IMR-90 (cell line): ENCODE data around the gene RAD51C. TPM values are rescaled to one million over a fixed set of nuclear protein-coding genes. Genes with fewer than 3 reads are reported as not detected.

Experiments
- ATAC-seq: fragments of 200-7000 bp; cut with Tn5 transposase; 2 replicates; pipeline ENCODE4 v1.9.1; 2020; ENCODE audit warnings: low read depth, mild to moderate bottlenecking, moderate library complexity
- BruUV-seq: library from RNA; stranded (reverse); fragments of 400-500 nt; replicated peaks from 2 replicates; lab custom pipeline; 2021; lab: Mats Ljungman, UMichigan
- CTCF ChIA-PET: fragments of 300-600 bp; formaldehyde crosslinking; extraction: SDS; loops from one replicate; lab custom pipeline; 2021; ENCODE audit warnings: antibody characterized with exemption; lab: Yijun Ruan, JAX
- POLR2A ChIA-PET: fragments of 300-600 bp; sonication (Branson Sonifier 250); formaldehyde crosslinking; loops from one replicate; lab custom pipeline; 2022; ENCODE audit warnings: antibody characterized with exemption; ENCODE audit not compliant: unreplicated experiment; lab: Charles Lee
- DNase-seq: peaks from one replicate; pipeline ENCODE4 v3.0.0; 2013
- H2AFZ ChIP-seq: replicated peaks from 2 replicates; pipeline ENCODE3; 2013; ENCODE audit warnings: low read length, mild to moderate bottlenecking; ENCODE audit not compliant: poor library complexity
- H2AK5ac ChIP-seq: 2 replicates; pipeline ENCODE4 v1.6.1; 2013; ENCODE audit warnings: low read depth, low read length, inconsistent platforms
- H2AK9ac ChIP-seq: replicated peaks from 2 replicates; pipeline ENCODE3; 2013; ENCODE audit warnings: mild to moderate bottlenecking, low read depth, low read length, moderate library complexity; ENCODE audit not compliant: poor library complexity
- H2BK120ac ChIP-seq: 2 replicates; pipeline ENCODE4 v1.6.1; 2013; ENCODE audit warnings: low read depth, low read length, inconsistent platforms
- H2BK15ac ChIP-seq: 3 replicates; pipeline ENCODE4 v1.6.1; 2013; ENCODE audit warnings: low read depth, low read length, inconsistent platforms
- H2BK20ac ChIP-seq: 2 replicates; pipeline ENCODE4 v1.6.1; 2013; ENCODE audit warnings: low read depth, mild to moderate bottlenecking, inconsistent platforms, low read length, moderate library complexity
- H2BK5ac ChIP-seq: 2 replicates; pipeline ENCODE4 v1.6.1; 2013; ENCODE audit warnings: mild to moderate bottlenecking, low read depth, low read length, inconsistent platforms; ENCODE audit not compliant: poor library complexity, severe bottlenecking
- H3K14ac ChIP-seq: replicated peaks from 2 replicates; pipeline ENCODE4 v1.6.1; 2013; ENCODE audit warnings: low read depth, low read length, inconsistent platforms
- H3K18ac ChIP-seq: 2 replicates; pipeline ENCODE4 v1.6.1; 2013; ENCODE audit warnings: low read depth, low read length, control low read depth
- H3K23ac ChIP-seq: 2 replicates; pipeline ENCODE4 v1.6.1; 2013; ENCODE audit warnings: low read depth, low read length, inconsistent platforms
- H3K27ac ChIP-seq: 2 replicates; pipeline ENCODE4 v1.5.1; 2013; ENCODE audit warnings: mild to moderate bottlenecking, control low read depth, low read length; ENCODE audit not compliant: insufficient read depth
- H3K27me3 ChIP-seq: 2 replicates; pipeline ENCODE4 v1.6.1; 2013; ENCODE audit warnings: low read length; ENCODE audit not compliant: control insufficient read depth, insufficient read depth
- H3K36me3 ChIP-seq: 2 replicates; pipeline ENCODE4 v1.6.1; 2013; ENCODE audit warnings: low read length, mixed read lengths; ENCODE audit not compliant: control insufficient read depth, insufficient read depth
- H3K4ac ChIP-seq: 2 replicates; pipeline ENCODE4 v1.6.1; 2013; ENCODE audit warnings: low read depth, low read length, inconsistent platforms
- H3K4me1 ChIP-seq: 2 replicates; pipeline ENCODE4 v1.6.1; 2013; ENCODE audit warnings: low read length, mixed read lengths; ENCODE audit not compliant: control insufficient read depth, insufficient read depth
- H3K4me2 ChIP-seq: 2 replicates; pipeline ENCODE4 v1.6.1; 2013; ENCODE audit warnings: low read depth, mild to moderate bottlenecking, control low read depth, low read length, moderate library complexity
- H3K4me3 ChIP-seq: 2 replicates; pipeline ENCODE4 v1.5.1; 2013; ENCODE audit warnings: low read depth, mild to moderate bottlenecking, control low read depth, low read length, moderate library complexity; ENCODE audit not compliant: insufficient read depth
- H3K56ac ChIP-seq: 2 replicates; pipeline ENCODE4 v1.6.1; 2013; ENCODE audit warnings: low read length, inconsistent platforms; ENCODE audit not compliant: insufficient read depth; ENCODE audit errors: extremely low read depth
- H3K79me1 ChIP-seq, 2 experiments: 2 replicates each; pipeline ENCODE4 v1.6.1; 2013; ENCODE audit warnings: low read length in 2 of 2, inconsistent platforms in 1 of 2, low read depth in 1 of 2
- H3K9ac ChIP-seq: 2 replicates; pipeline ENCODE4 v1.6.1; 2013; ENCODE audit warnings: low read depth, low read length, control low read depth
- H3K9me1 ChIP-seq: 2 replicates; pipeline ENCODE4 v1.6.1; 2013; ENCODE audit warnings: low read length, inconsistent platforms; ENCODE audit not compliant: insufficient read depth
- H3K9me3 ChIP-seq: 2 replicates; pipeline ENCODE4 v1.6.1; 2013; ENCODE audit warnings: low read length; ENCODE audit not compliant: control insufficient read depth, insufficient read depth
- H4K20me1 ChIP-seq: 2 replicates; pipeline ENCODE4 v1.6.1; 2013; ENCODE audit warnings: low read length, inconsistent platforms; ENCODE audit not compliant: insufficient read depth
- H4K5ac ChIP-seq: 2 replicates; pipeline ENCODE4 v1.6.1; 2013; ENCODE audit warnings: mild to moderate bottlenecking, low read depth, low read length, control low read depth
- H4K8ac ChIP-seq, 2 experiments: 2 replicates each; pipeline ENCODE4 v1.6.1; 2013; ENCODE audit warnings: low read depth in 2 of 2, low read length in 2 of 2, control low read depth in 1 of 2, inconsistent platforms in 1 of 2
- H4K91ac ChIP-seq: 2 replicates; pipeline ENCODE4 v1.6.1; 2013; ENCODE audit warnings: low read depth, low read length, inconsistent platforms; ENCODE audit not compliant: insufficient read depth
- CEBPB ChIP-seq: IDR thresholded peaks from 2 replicates; pipeline ENCODE4 v1.6.1; 2012; ENCODE audit warnings: low read depth, low read length, improper control_type of control experiment
- CHD1 ChIP-seq: IDR thresholded peaks from 2 replicates; pipeline ENCODE4 v1.6.1; 2012; ENCODE audit warnings: low read depth, low read length, improper control_type of control experiment
- CTCF ChIP-seq: conservative IDR thresholded peaks from 2 replicates; pipeline ENCODE4 v1.5.1; 2012; ENCODE audit warnings: mild to moderate bottlenecking, low read depth, low read length, improper control_type of control experiment
- ELK1 ChIP-seq: fragments of 150-350 bp; IDR thresholded peaks from 2 replicates; pipeline ENCODE4 v1.6.1; 2016; ENCODE audit warnings: low read depth, mild to moderate bottlenecking, low read length, moderate library complexity, borderline replicate concordance
- MAFK ChIP-seq: IDR thresholded peaks from 2 replicates; pipeline ENCODE4 v1.6.1; 2012; ENCODE audit warnings: low read depth, low read length, improper control_type of control experiment
- NFE2L2 ChIP-seq: fragments of 150-350 bp; IDR thresholded peaks from 2 replicates; pipeline ENCODE4 v1.6.1; 2016; ENCODE audit warnings: low read depth, mild to moderate bottlenecking, low read length
- POLR2A ChIP-seq: IDR thresholded peaks from 2 replicates; pipeline ENCODE4 v1.6.1; 2012; ENCODE audit warnings: mild to moderate bottlenecking, low read depth, low read length
- RCOR1 ChIP-seq: IDR thresholded peaks from 2 replicates; pipeline ENCODE4 v1.6.1; 2012; ENCODE audit warnings: mild to moderate bottlenecking, low read length, improper control_type of control experiment; ENCODE audit not compliant: insufficient replicate concordance
- SMC3 ChIP-seq: fragments of 150-350 bp; IDR thresholded peaks from 2 replicates; pipeline ENCODE4 v1.6.1; 2016; ENCODE audit warnings: low read depth, mild to moderate bottlenecking, antibody characterized with exemption, low read length, moderate library complexity
- USF2 ChIP-seq: fragments of 150-350 bp; IDR thresholded peaks from 2 replicates; pipeline ENCODE4 v1.6.1; 2017; ENCODE audit warnings: mild to moderate bottlenecking, antibody characterized with exemption, low read length, low read depth
- WGBS, 2 experiments: methylation state at CpG; one replicate each; pipeline versions ENCODE4 v1.1.5 to v1.1.7; 2013; ENCODE audit warnings: missing lambda C conversion rate in 2 of 2; ENCODE audit not compliant: insufficient read length in 1 of 2; ENCODE audit errors: extremely low coverage in 2 of 2; 5-methylcytosine and 5-hydroxymethylcytosine counted together
- dilution Hi-C: fragments of 300-500 bp; cut with HindIII; formaldehyde crosslinking; loops from one replicate; pipeline ENCODE4 v1.14.3; 2018; ENCODE audit warnings: low sequenced_read_pairs; ENCODE audit not compliant: unreplicated experiment
- in situ Hi-C: fragments of 300-500 bp; cut with MboI; formaldehyde crosslinking; loops from 3 replicates; pipeline ENCODE4 v1.14.3; 2019; ENCODE audit warnings: low sequenced_read_pairs, inconsistent platforms, mixed read lengths
- intact Hi-C: fragments of 100-400 bp; cut with micrococcal nuclease; formaldehyde crosslinking; loops from 2 replicates; pipeline ENCODE4 v1.10.0; 2022
- polyA plus RNA-seq, 3 experiments: library from polyadenylated mRNA; depleted of rRNA; stranded (reverse); fragments of >200 nt; gene quantifications; 2 replicates each; pipeline ENCODE4 v1.2.3, GENCODE V29; 2012; ENCODE audit warnings: low replicate concordance in 1 of 3
- total RNA-seq: library from RNA; depleted of rRNA; stranded (reverse); fragments of >200 nt; gene quantifications from 2 replicates; pipeline ENCODE4 v1.2.3, GENCODE V29; 2012

Gene RAD51C
- total and polyA plus RNA-seq, 2 of the 4 experiments (the other 2 are of a cell fraction): 21.1 to 28.3 TPM

- intact Hi-C loops: no loop called here
- WGBS, 2 experiments: no CpG with 5 or more reads among the region's 2 CpGs
- Histone ChIP-seq H3K4me3 (no peak overlapping the region), H3K18ac (no peak overlapping the region; the same call in 1 of the 2 replicates), H3K9ac (no peak overlapping the region), H2BK20ac (0 out of 2 replicates have a peak overlapping the region, but pooled peaks have one; percentile 25), H3K9me1 (peaks cover 2% of the 10 kb centered on the region; the same call in 1 of the 2 replicates), H4K20me1 (no peaks in the 10 kb centered on the region), H4K8ac (no peak overlapping the region), H3K79me1 (no peaks in the 10 kb centered on the region), H2AK5ac (0 out of 2 replicates have a peak overlapping the region, but pooled peaks have one; percentile 46), H2AK9ac (no peak overlapping the region), H3K4me1 (peaks cover 3% of the 10 kb centered on the region), H2BK120ac (no peak overlapping the region), H4K5ac (no peak overlapping the region), H3K4ac (no peak overlapping the region), H3K56ac (no peak overlapping the region), H4K91ac (no peak overlapping the region), H2BK15ac (no peak overlapping the region), H3K14ac (no peak overlapping the region), H3K27me3 (no peaks in the 10 kb centered on the region), H2AFZ (no peak overlapping the region), H3K4me2 (no peak overlapping the region), H3K23ac (no peak overlapping the region), H2BK5ac (peak overlapping the region; percentile 7), H3K27ac (no peak overlapping the region), H3K9me3 (no peaks in the 10 kb centered on the region), H3K36me3 (peaks cover 6% of the 10 kb centered on the region; the same call in 1 of the 2 replicates)
- no peak for ATAC-seq
- dilution Hi-C loops: no loop called here
- TF ChIP-seq SMC3: no peak
- TF ChIP-seq POLR2A: no peak
- no peak for TF ChIP-seq CHD1
- no peak for TF ChIP-seq USF2
- TF ChIP-seq CTCF: no peak
- TF ChIP-seq ELK1: no peak
- TF ChIP-seq RCOR1: no peak
- no peak for TF ChIP-seq CEBPB
- TF ChIP-seq NFE2L2: no peak
- no peak for TF ChIP-seq MAFK
- DNase-seq: no peak
- BruUV-seq: no TSS peak
- ChIA-PET POLR2A (no interaction called here), CTCF (interaction anchor here (0.5 kb wide), 1 partner anchor 95 kb away, joined by 3 read pairs; no protein-coding TSS in a partner anchor)
- in situ Hi-C loops: no loop called here
Observed at GRCh38 chr17:58703916-58704286, 11.5 kb downstream of the RAD51C start.
